ENCODE measurements around the gene GPN2.

- TF ChIP-seq CTCF (IDR thresholded peaks at IDR 0.05) = no peak
- no peak for TF ChIP-seq POLR2AphosphoS5 (IDR thresholded peaks at IDR 0.05)
Measured at GRCh38 chr1:26848499-26848898, 41.6 kb downstream of the GPN2 start.

All from esophagus muscularis mucosa (tissue), 3 donors.